Stimulated activated CD4-positive, alpha-beta T cell treated with anti-CD3 and anti-CD28 coated beads, Interleukin-15, amount 100 ng/mL, for 1 hour (primary cell): Measurements from ENCODE around the gene UNC45A.

Experiments
- DNase-seq, 2 donors: peaks; one replicate each; pipeline ENCODE4 v3.0.0-alpha.2; 2020; ENCODE audit warnings: low read depth in 1 of 2, low spot score in 1 of 2

The UNC45A gene

GRCh38 chr15:90962021-90962420 is 26.9 kb downstream of the UNC45A start:
- DNase-seq = no peak

- DNase-seq = no peak
Measured at GRCh38 chr15:90966262-90966661, 31.2 kb downstream of the UNC45A start.

- no peak for DNase-seq
Measured at GRCh38 chr15:90967206-90967605, 32.1 kb downstream of the UNC45A start.

- DNase-seq = no peak
Measured at GRCh38 chr15:90968434-90968833, 33.3 kb downstream of the UNC45A start.

GRCh38 chr15:90970274-90970673 is 35.2 kb downstream of the UNC45A start:
- no peak for DNase-seq

- no peak for DNase-seq
Measured at GRCh38 chr15:90972133-90972532, 37.0 kb downstream of the UNC45A start.

- no peak for DNase-seq
Measured at GRCh38 chr15:90974216-90974615, 39.1 kb downstream of the UNC45A start.

- no peak for DNase-seq
Measured at GRCh38 chr15:90979582-90979981, 44.5 kb downstream of the UNC45A start.

- DNase-seq = no peak
Measured at GRCh38 chr15:90981681-90982080, 46.6 kb downstream of the UNC45A start.

GRCh38 chr15:90982135-90982534 is 47.0 kb downstream of the UNC45A start:
- no peak for DNase-seq

GRCh38 chr15:90986790-90987507 is 51.9 kb downstream of the UNC45A start:
- no peak for DNase-seq

GRCh38 chr15:90987561-90988141 is 52.6 kb downstream of the UNC45A start:
- DNase-seq = no peak

GRCh38 chr15:90988296-90988695 is 53.2 kb downstream of the UNC45A start:
- DNase-seq = no peak

GRCh38 chr15:90989040-90989768 is 54.1 kb downstream of the UNC45A start:
- DNase-seq = no peak

GRCh38 chr15:90990446-90990845 is 55.4 kb downstream of the UNC45A start:
- DNase-seq = no peak

GRCh38 chr15:90991587-90992285 is 56.7 kb downstream of the UNC45A start:
- no peak for DNase-seq

GRCh38 chr15:90994059-90994416 is 59.0 kb downstream of the UNC45A start:
- peak in 1 of 2 donors; percentile 1 for DNase-seq

GRCh38 chr15:90994417-90995311 is 59.6 kb downstream of the UNC45A start, which contains the start of gene PRC1:
Gene PRC1, minus strand, starts transcription at chr15:90994535. Its CDS starts 118 bp downstream, at chr15:90994417.
- peak; percentile 91 to 95 for DNase-seq

GRCh38 chr15:90998737-90999136 is 63.7 kb downstream of the UNC45A start:
- DNase-seq = no peak

GRCh38 chr15:91001209-91001608 is 66.1 kb downstream of the UNC45A start:
- no peak for DNase-seq
